KMS-11 (cell line): ENCODE results near the gene PDK4.

Experiments used
- H2AFZ ChIP-seq: fragments of 200-600 bp; sonication (generic); 2 replicates; pipeline ENCODE4 v1.6.1; 2016; ENCODE audit warnings: antibody characterized with exemption, mixed run types, low read depth
- H3K27ac ChIP-seq: fragments of 200-600 bp; sonication (generic); 2 replicates; pipeline ENCODE4 v1.6.1; 2016; ENCODE audit warnings: mild to moderate bottlenecking, mixed run types
- H3K27me3 ChIP-seq: fragments of 200-600 bp; sonication (generic); 2 replicates; pipeline ENCODE4 v1.6.1; 2017; ENCODE audit warnings: mild to moderate bottlenecking, low read depth, mixed run types, moderate library complexity; ENCODE audit not compliant: insufficient read depth
- H3K36me3 ChIP-seq: fragments of 200-600 bp; sonication (generic); 2 replicates; pipeline ENCODE4 v1.6.1; 2017; ENCODE audit warnings: mild to moderate bottlenecking, mixed run types; ENCODE audit not compliant: insufficient read depth
- H3K4me1 ChIP-seq: fragments of 200-600 bp; sonication (generic); 2 replicates; pipeline ENCODE4 v1.6.1; 2016; ENCODE audit warnings: mild to moderate bottlenecking, low read depth, mixed run types; ENCODE audit not compliant: poor library complexity, severe bottlenecking
- H3K4me2 ChIP-seq: fragments of 200-600 bp; sonication (generic); 2 replicates; pipeline ENCODE4 v1.7.0; 2016; ENCODE audit warnings: mild to moderate bottlenecking, mixed run types
- H3K4me3 ChIP-seq: fragments of 200-600 bp; sonication (generic); IDR thresholded peaks from 2 replicates; pipeline ENCODE4 v1.6.1; 2017; ENCODE audit warnings: low read depth, low read length, mixed read lengths; ENCODE audit not compliant: insufficient read depth
- H3K79me2 ChIP-seq: fragments of 200-600 bp; sonication (generic); 2 replicates; pipeline ENCODE4 v1.6.1; 2016; ENCODE audit warnings: low read depth, mixed run types; ENCODE audit not compliant: insufficient read depth
- H3K9ac ChIP-seq: fragments of 200-600 bp; sonication (generic); 2 replicates; pipeline ENCODE4 v1.6.1; 2016; ENCODE audit warnings: mild to moderate bottlenecking, mixed run types
- H4K20me1 ChIP-seq: fragments of 200-600 bp; sonication (generic); 2 replicates; pipeline ENCODE4 v1.6.1; 2016; ENCODE audit warnings: mild to moderate bottlenecking, mixed run types; ENCODE audit not compliant: insufficient read depth
- TF ChIP-seq, protein P1 (sequence below): fragments of 200-600 bp; sonication (generic); conservative IDR thresholded peaks from 2 replicates; pipeline ENCODE4 v1.6.1; 2017; ENCODE audit warnings: low read depth, mild to moderate bottlenecking, antibody characterized with exemption, low read length, moderate library complexity, mixed read lengths

The PDK4 gene

DNA sequence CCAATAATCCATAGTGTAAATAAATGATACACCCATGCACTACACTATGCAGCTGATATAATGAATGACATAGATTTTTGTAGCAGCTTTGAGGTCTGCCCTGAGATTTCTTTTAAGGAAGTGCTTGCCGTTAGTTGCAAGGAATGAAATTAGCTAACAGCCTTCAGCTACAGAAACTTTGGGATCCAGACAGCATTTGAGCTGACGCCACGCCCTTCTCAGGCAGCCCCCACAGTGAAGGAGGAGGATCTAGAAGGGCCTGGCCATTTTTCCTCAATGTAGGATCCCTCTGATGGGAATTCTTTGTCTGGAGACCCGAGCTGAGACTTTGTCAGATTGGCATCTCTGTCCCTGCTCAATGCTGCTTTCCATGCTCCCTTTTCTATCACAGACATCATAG is 6.1 kb upstream of the PDK4 start:
- Histone ChIP-seq H2AFZ (no peak overlapping the region), H3K4me2 (no peak overlapping the region), H4K20me1 (no peaks in the 10 kb centered on the region), H3K27me3 (no peaks in the 10 kb centered on the region), H3K36me3 (no peaks in the 10 kb centered on the region), H3K9ac (no peak overlapping the region), H3K27ac (no peak overlapping the region), H3K4me1 (no peaks in the 10 kb centered on the region), H3K79me2 (no peaks in the 10 kb centered on the region), H3K4me3 (no peak overlapping the region)
- TF ChIP-seq, protein P1, sequence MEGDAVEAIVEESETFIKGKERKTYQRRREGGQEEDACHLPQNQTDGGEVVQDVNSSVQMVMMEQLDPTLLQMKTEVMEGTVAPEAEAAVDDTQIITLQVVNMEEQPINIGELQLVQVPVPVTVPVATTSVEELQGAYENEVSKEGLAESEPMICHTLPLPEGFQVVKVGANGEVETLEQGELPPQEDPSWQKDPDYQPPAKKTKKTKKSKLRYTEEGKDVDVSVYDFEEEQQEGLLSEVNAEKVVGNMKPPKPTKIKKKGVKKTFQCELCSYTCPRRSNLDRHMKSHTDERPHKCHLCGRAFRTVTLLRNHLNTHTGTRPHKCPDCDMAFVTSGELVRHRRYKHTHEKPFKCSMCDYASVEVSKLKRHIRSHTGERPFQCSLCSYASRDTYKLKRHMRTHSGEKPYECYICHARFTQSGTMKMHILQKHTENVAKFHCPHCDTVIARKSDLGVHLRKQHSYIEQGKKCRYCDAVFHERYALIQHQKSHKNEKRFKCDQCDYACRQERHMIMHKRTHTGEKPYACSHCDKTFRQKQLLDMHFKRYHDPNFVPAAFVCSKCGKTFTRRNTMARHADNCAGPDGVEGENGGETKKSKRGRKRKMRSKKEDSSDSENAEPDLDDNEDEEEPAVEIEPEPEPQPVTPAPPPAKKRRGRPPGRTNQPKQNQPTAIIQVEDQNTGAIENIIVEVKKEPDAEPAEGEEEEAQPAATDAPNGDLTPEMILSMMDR = no peak

DNA sequence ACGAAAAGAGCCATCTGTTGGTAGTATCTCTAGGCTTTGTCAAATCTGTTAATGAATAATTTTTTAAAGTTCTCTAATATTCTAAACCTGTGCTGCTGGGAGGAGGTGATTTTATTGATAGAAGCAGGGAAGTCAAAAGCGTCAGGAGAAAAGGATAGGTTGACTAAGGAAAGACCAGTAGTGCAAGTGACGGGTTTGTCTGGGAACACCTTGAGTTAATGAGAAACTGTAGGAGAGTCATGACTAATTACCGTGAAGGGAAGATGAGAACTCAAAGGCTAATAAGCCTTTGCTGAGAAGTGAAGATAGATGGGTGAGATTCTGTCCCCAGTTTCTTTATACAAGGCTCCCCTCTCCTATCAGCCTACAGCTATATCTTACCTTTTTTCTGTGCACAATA is 5.0 kb upstream of the PDK4 start:
- Histone ChIP-seq H3K36me3 (no peaks in the 10 kb centered on the region), H4K20me1 (no peaks in the 10 kb centered on the region), H3K4me3 (no peak overlapping the region), H3K4me1 (no peaks in the 10 kb centered on the region), H3K4me2 (no peak overlapping the region), H3K27me3 (no peaks in the 10 kb centered on the region), H3K79me2 (no peaks in the 10 kb centered on the region), H3K9ac (no peak overlapping the region), H3K27ac (no peak overlapping the region), H2AFZ (no peak overlapping the region)
- TF ChIP-seq, protein P1 = no peak

DNA sequence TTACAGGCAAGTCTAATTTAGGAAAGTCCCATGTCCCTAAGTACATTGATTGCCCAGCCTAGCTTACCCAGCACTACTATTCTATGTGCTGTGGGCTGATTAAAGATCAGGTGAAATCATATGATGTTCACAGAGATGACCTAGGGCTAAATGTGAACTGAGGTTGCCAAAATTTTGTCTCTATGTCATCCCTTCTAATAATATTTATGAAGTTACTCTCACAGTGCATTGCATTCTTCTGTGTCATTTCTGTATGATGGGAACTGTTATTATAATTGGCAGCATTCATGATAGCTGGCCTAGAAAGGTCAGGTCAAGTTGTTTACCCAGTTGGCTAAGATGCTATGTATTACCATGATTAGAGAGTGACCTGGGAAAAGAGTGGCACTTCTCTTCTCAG is 2.8 kb upstream of the PDK4 start:
- Histone ChIP-seq H3K4me1 (no peaks in the 10 kb centered on the region), H3K27ac (no peak overlapping the region), H4K20me1 (no peaks in the 10 kb centered on the region), H2AFZ (no peak overlapping the region), H3K27me3 (no peaks in the 10 kb centered on the region), H3K36me3 (no peaks in the 10 kb centered on the region), H3K9ac (no peak overlapping the region), H3K4me3 (no peak overlapping the region), H3K79me2 (no peaks in the 10 kb centered on the region), H3K4me2 (no peak overlapping the region)
- TF ChIP-seq, protein P1 = no peak

DNA sequence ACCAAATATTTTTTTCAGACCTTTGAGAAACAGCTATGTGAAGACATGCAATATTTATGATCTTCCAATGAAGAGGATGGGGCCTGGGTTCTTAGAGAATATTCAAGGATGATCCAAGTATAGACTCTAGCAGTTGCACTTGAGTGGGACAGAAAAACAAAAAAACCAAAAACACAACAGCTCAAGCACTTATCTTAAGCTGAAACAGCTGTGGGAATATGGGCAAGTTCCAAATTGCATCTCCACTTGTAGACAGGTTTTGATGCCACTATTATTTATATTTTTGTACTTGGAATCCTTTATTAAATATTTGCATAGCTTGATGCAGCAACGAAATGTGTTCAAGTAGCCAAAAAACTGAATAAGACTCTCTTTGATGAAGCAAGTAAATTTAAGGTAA is 2.2 kb upstream of the PDK4 start:
- Histone ChIP-seq H3K4me2 (no peak overlapping the region), H3K27ac (no peak overlapping the region), H3K27me3 (no peaks in the 10 kb centered on the region), H3K4me3 (no peak overlapping the region), H3K9ac (no peak overlapping the region), H4K20me1 (no peaks in the 10 kb centered on the region), H3K79me2 (no peaks in the 10 kb centered on the region), H3K36me3 (no peaks in the 10 kb centered on the region), H3K4me1 (no peaks in the 10 kb centered on the region), H2AFZ (no peak overlapping the region)
- TF ChIP-seq, protein P1 = no peak
